Ecto neural progenitor cell (in vitro differentiated cells): Measurements from ENCODE around the gene SNRPA1.
A peak's percentile ranks its signal among the peaks of the same experiment; 100 is the strongest.

Source experiments
- DNase-seq: peaks from one replicate; pipeline ENCODE4 v3.0.0-alpha.2; 2018; ENCODE audit warnings: low spot score

SNRPA1 gene

DNA sequence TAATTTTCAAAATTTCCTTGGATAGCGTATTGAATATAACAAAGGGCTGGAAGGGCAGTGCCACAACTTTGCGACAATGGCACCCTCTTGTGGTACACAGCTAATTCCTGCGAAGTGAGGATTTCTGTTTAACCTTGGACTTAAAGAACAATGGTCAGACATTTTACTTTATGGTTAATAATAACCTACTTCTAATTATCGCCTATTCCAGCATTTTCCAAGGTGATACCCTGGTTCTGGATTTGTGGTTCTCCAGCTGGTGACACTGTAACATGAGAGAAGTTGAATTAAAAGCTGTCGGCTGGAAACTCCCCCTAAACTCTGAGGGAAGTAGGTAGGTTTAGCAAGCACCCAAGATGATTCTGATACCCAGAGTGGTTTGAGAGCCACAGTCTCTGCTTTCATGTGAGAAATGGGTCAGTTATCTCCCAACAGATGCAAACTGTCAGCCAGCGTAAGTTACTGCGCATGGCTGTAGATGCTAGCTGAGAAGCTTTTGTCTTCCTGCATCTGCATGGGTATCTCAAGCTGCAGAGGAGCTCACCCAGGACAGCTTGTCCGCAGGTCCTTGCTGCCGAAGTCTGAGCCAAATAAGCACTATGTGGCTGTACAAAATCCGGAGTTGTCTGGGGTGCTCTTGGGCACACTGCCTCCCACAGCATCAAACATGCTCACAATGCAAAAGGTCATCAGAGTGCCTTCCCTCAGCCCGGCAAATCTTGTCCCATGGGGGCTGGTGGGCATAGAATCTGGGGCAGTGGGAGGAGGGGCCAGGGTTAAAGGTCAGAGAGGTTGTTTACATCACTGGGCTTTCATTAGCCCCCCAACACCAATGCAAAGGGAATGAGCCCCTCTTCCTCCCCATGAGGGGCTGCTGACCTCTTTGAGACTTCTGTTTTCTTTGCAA, 36.6 kb downstream of the SNRPA1 start:
- no peak for DNase-seq

DNA sequence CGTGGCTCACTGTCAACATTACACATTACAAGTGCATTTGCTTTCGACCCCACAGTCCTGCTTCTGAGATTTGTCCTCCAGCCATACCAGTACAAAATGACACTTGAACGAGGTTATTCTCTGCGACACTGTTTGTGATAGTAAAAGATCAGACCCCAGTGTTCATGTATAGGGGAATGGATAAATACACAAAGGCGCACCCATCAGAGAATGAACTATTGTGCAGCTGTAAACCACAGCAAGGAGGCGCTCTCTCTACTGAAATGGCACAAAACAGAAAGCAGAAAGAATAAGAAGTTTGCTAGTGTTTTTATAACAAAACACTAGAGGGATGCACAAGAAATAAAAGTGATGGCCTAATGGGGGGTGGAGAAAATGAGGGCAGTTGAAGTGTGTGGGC, 38.3 kb downstream of the SNRPA1 start:
- DNase-seq = no peak

DNA sequence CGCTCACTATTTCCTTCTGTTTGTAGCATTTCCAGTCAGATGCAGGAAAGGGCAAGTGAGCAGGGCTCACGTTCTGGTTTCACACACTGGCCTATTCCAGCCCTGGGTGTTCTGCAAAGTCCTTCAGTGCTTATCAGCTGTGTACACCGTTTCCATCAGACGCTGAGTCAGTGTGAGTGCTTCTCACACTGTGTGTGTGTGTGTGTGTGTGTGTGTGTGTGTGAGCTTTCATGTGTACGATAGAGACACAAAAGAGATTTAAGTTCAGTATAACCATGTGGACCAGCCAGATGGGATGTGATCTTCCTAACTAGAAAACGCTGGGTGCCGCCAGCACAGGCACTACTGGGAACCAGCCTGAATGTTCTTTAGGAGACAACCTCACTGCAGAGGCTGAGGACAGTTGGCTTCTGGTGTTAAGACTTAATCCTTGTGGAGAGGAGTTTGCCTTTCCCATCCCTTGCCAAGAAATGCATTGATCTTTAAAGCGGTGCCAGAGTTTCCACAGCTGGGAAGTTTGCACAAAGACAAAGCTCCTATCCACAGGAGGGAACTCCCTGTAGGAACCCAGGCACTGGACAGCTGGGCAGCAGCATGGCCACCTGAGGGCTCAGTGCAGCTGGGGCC, 39.3 kb downstream of the SNRPA1 start:
- DNase-seq = no peak

DNA sequence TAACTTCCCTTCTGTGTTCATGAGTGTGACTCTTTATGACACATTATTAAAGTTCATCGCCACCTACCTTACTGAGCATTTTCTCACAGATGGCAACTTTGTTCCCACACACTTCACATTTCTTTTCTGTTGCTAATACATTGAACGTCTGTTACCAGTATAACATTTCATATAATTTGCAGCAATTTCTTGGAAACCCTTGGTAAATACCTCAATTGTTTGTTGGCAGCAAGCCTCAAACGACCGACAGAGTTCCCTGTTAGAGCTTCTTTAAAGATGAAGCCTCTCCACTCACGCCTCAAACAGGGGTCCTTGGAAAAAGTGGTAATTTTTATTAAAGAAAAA, 40.0 kb downstream of the SNRPA1 start:
- no peak for DNase-seq

DNA sequence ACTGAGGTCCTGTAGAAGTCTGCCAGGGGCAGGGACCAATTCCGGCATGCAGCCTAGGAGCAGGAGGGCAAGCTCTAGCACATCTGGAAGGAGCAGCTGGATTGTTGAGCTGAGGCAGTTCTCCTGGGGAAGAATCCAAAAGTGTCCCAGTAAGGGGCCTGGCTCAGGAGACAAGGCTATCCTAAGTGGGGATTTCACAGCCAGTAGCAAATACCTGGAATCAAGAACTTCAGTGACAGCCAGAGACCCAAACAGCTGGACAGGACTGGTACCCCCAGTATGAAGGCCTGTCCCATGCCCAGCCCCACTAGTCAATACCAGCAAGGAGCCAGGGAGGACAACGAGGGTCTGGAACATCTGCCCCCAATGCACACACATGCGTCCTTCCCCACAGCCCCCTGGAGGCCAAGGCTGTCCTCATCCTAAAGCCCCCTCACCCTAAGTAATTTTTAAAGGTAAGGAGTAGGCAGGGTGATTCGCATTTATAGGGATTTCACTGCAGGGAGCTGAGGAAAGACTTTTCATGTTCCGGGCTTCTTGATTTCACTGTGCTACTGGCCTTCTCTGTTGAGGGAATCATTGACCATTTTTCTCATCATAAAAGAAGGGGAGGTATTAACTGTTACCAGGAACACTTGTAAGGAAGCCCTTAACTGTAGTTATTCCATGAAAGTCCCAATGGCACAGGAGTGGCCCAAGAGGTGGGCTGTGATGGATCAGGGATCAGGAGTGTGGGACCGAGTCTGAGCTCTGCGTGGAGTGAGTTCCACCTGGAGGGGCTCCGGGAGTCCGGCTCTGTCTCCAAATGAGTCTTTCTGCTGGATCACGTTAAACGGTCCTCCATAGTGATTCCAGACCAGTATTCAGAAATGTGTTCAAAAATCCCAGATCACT, 40.6 kb downstream of the SNRPA1 start:
- no peak for DNase-seq

DNA sequence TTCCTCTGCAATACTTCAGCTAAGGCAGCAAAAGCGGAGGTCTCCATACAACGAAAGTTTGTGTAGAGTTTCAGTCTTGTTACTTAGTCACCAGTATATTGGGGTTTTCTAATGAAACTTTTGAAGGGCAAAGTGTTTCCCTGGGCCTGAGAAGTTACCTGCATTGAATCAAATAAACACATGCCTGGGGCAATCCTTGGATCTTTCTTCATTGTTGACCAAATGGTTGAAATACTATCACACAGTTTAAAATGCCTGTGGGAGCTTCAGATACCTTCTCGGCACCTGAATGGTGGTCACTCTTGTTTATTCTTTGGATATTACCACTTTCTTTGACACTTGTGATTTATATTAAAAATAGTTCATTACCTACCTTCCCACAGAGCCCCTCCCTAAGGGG, 42.2 kb downstream of the SNRPA1 start:
- no peak for DNase-seq

DNA sequence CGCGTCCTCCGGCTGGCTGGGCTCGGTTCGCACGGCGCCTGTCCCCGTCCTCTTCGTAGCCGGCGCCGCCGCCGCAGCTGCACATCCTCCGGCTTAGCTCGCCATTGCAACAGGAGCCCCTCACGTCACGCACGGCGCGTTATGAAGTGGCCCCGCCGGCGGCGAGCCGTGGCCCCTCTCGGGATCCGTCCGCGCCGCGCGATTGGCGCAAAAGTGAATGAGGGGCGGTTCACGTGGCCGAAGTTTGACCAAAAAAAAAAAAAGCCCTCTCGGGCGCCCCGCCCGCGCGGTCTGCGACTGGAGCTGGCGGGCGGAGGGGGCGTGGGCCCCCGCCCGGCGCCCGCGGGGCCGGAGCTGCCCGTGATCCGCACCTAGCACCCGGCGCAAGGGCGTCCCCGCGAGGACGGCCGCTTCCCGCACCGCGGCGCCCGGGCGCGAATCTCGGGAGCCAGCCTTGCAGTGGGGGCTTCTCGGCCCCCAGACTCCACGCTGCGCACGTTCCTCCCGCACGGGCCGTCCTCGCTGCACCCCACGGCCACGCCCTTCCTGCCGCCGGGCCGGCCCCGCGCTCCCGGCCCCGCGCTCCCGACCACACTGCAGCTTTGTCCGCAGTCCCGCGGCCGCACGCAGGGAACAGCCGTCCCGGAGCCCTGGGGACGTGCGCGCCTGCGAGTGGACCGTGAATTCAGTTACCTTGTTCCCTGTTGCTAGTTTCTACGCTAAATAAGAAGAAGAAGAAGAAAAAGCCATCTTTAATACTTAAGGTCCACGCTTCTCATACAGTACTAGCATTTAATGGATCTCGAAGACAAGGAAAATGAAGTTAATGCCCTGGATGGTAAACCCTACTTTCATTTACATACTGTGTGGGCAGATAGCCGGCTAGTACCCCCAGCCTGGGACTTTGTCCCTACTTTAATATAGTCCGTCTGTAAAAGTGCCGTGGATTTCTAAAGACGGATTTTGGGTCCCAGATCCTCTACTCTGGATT, 42.9 kb downstream of the SNRPA1 start, which contains the start of gene CHSY1:
CHSY1 (minus strand) TSS at position 219 of the 991 bp plus-strand sequence. CDS start 592 bp downstream, outside the sequence.
- peak; percentile 87 for DNase-seq

DNA sequence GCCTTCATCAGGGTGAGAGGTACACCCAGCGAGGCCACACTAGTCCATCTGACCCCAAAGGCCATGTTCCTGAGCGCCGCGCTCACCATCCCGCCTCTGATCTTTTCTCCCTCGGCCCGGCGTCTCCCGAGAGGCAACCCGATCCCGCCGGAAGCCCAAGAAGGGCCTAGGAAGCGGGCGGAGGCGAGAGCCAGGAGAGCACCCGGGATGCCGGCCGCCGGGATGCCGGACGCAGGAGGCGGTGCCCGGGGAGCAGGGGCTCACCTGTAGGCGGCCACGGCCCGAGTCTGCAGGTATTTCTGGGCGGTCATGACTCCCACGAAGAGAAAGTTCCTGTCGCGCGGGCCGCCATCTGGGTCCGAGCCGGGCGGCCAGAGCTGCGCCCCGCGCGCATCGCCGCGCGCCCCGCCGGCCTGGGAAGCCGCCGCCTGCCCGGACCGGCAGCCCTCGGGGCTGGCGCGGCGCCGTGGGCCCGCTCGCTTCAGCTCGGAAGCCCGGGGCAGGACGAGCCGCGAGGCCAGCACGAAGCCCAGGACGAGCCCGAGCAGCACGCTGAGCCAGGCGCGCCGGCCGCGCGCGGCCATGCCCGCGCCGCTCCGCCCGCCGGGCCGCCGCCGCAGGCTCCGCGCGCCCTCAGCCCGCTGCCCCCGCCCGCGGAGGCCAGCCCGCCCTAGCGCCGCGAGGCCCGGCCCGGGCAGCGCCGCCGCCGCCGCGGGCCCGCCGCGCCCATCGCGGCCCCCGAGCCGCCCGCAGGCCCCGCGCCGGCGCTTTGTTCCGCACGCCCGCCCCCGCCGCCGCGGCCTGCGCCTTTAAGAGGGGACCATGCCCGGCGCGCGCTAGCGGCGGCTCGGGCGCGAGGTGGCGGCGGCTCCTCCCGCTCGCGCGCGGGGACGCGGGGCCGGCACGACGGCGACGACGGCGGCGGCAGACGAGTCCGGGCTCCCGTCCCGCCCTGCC, 43.9 kb downstream of the SNRPA1 start:
- peak; percentile 71 for DNase-seq

DNA sequence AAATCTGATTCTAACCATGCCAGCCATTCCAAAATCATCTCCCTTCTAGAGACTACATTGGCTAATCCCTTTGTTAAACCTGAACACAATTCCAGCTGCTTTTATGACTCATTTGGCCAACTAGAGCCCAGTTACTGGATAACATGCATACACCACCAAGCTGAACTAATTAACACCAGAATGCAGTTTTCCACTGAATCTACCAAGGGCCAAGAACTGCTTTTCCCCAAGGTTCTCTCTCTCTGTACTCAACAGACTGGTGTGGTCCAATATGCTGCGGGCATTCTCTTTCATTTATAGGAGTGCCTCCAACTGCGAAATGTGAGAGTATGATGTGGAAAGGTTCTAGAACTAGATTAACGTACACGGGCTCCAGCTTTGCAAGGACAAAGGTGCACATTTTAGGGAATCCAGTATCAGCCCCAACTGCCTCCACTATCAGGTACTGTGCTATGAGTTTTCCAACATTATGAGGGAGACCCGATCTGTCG, 44.7 kb downstream of the SNRPA1 start:
- no peak for DNase-seq

DNA sequence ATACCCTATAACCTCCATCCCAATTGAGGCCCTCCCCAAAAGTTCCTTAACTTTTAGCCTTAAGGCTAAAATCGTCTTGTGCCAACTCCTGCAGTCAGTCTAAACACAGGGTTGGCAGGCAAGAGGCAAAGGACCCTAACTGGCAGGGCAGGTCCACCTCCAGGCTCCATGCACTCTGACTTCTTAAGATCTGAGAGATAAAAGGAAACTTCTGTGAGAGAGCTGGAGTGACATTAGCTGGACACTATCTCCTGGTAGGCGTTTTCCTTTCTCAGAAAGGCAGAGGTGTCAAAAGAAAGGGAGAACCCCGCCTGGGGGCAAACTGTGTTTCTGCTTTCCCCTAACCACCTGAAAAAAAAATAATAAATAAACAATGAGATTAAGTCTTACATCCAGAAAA, 46.8 kb downstream of the SNRPA1 start:
- DNase-seq = no peak

DNA sequence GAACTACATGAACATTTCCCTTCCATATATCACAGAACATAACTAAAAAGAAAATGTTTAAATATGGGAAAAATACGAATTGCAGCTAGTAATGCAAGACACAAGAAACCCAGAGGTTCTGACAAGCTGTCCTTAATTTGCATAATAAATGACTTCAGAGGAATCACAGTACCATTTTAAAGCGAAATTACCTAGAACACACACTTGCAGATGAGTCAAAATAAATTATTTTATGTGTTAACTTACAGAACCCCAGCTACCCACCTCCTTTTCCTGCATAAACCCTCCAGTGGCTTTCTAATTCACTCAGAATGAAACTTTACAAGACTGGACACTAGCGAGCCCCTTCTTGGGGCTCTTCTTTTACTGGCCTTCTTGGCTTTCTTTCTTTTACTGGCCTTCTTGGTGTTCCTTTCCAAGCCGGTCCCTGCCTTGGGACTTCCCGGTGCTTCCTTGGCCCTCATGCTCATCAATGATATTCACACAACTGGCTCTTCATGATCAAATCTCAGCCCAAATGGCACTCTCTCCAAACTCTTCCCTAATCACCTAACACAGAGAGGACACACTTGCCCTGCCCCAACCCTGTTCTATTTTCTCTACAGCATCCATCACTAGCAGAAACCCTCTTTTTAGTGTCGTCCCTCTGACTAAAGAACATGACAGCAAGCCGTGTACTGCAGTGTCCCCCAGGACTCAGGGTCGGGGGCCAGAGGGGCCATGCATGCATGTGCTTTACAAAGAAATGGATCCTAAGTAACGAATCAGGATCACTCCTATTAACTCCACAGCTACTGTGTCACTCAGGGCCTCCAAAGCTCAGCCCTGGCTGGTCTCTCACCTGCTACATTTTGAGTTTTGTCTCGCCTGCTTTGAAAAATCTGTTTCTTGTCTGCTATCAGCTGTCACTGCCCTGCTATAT, 48.0 kb downstream of the SNRPA1 start:
- no peak for DNase-seq

DNA sequence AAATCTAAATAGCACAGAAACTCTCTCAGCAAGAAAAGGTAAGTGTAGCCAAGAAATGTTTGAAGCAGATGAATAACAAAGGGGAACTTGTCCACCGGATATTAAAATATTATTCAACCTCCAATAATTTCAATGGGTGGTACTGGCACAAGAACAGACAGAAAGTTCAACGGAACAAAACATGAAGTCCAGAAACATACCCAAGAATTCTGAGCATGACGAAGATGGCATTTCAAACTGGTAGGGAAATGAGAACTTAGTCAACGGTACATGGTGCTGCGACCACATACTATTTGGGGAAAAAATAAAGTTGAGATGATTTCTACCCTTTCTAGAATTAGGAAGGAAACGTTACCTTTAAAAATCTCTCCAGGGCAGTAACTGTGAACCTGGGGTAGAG, 48.7 kb downstream of the SNRPA1 start:
- no peak for DNase-seq

DNA sequence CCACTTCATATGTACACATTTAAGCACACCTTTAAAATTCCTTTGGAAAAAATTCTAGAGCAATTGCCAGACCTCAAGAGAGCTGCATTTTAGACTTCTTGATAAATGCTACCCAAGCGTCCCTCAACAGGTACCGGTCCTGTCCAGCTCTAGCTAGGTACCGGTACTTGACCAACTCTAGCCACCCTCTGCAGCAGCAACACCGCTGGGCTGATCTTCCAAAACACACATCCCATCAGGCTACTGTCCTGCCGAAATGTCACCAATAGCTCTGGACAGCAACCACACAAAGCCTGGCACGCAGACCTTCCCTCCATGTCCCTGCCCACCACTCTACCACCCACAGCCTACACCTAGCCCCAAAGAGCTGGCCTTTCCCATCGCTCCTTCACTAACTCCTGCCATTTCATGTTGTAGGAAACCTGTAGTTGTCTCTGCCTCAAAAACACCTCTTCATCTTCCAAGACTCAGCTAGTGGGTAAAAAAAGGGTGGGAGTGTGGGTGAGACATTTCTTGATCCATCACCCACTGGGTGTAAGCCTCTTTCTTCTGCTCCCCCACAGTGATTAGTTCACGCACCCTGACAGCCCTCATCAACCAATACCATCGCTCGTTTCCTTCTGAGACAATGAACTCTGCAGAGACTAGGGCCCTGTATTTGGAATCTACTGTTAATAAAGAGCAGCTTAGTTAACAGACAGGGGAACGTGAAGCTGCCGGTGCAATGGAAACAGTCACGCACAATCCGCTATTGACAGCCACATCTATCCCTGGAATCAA, 50.0 kb downstream of the SNRPA1 start:
- no peak for DNase-seq

DNA sequence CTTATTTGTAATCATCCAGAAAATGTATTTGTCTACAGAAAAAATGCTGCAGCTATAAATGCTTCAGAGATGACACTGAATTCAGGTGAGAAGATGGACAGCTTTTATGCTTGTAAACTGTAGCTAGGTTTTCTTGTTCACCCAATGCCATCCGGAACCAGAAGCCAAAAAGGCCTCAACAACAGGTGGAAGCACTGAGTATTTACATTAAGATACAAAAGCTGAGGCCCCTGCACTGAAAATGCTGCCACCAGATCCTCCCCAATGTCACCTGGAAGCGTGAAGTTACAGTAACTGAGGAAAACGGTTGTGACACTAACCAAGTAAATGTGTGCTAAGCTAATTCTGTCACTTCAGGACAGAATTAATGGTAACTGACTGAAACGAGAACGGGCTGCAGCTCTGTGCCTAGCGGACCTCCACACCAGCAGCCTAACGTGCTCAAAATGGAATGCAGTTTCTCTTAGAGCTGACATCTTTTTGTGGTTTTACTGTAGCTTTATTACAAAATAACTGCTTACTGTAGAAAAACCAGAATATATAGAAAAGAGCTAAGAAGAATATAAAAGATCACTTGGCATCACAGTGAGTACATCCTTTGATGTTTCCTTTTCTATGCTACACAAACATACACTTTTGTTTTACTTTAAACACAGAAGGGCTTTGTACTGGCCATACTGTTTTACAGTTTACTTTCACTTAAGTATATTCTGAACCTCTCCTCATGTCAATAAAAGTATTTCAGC, 50.8 kb downstream of the SNRPA1 start:
- no peak for DNase-seq

DNA sequence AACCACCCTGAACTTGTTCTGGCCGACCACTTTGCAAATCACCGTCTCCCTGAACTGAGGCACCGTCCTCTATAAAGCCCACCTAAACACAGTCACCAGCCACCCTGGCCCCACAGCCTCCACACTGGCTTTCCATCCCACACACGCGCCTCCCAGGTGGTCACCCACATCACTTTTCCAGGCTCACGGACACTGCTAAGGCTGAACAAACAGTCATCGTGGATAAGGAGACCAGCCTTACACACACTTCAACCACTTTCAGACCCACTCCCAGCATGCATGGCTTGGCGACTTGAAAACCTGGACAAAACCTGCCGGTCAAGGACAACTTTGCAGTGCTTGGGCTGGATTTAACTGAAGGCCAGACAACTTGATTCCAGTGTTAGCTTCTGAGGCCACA, 51.6 kb downstream of the SNRPA1 start:
- DNase-seq = no peak

DNA sequence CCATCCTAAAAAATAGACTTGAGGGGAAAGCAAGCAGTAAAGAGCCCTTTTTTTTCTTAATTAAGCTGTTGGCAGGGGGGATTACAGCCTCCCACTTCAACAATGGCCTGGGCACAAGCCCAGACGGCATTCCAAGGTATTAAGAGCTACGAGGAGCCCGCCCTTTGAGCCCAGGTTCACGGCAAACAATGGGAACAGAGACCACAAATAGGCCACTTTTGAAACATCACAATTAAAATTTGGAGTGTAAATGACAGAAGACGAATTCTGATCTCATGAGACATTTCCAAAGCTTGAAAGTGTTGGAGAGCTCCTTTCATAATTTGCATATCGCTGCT, 52.1 kb downstream of the SNRPA1 start:
- no peak for DNase-seq
